ENCODE measurements around the gene VAC14. TPM values are rescaled to one million over a fixed set of nuclear protein-coding genes. Genes with fewer than 3 reads are reported as not detected.

Gene VAC14
- polyA plus RNA-seq, 1 donor from 2014 or later: 8.6 TPM

- no peak overlapping the region for H3K4me3 ChIP-seq (ENCODE audit: low read length)
- no peak overlapping the region for H2AFZ ChIP-seq (ENCODE audit: low read depth, low read length)
- H3K27me3 ChIP-seq (ENCODE audit: insufficient read depth, low read depth, low read length): no peaks in the 10 kb centered on the region
- no peaks in the 10 kb centered on the region for H3K79me2 ChIP-seq (replicated peaks; ENCODE audit: insufficient read depth, low read length)
- no peak for TF ChIP-seq EZH2 (IDR thresholded peaks at IDR 0.05; ENCODE audit: borderline replicate concordance, insufficient read depth, low read length, poor library complexity, severe bottlenecking)
- no peak for TF ChIP-seq SMC3 (conservative IDR thresholded peaks at IDR 0.05; ENCODE audit: poor library complexity)
- TF ChIP-seq MXI1 (conservative IDR thresholded peaks at IDR 0.05; ENCODE audit: poor library complexity, severe bottlenecking): no peak
- no peak for TF ChIP-seq POLR2AphosphoS5 (IDR thresholded peaks at IDR 0.05)
- no peak overlapping the region for H3K4me2 ChIP-seq (ENCODE audit: low read length)
- no peaks in the 10 kb centered on the region for H3K36me3 ChIP-seq (ENCODE audit: insufficient read depth, low read length)
- H3K9me2 ChIP-seq (ENCODE audit: insufficient read depth, low read length): no peaks in the 10 kb centered on the region
- no peak overlapping the region for H3K27ac ChIP-seq (ENCODE audit: low read length)
- H3K9me3 ChIP-seq (ENCODE audit: low read length): no peaks in the 10 kb centered on the region
- H3F3A ChIP-seq (ENCODE audit: insufficient read depth, low read length, poor library complexity, severe bottlenecking): no peaks in the 10 kb centered on the region
- no peaks in the 10 kb centered on the region for H4K20me1 ChIP-seq (ENCODE audit: insufficient read depth)
- H3K9ac ChIP-seq (ENCODE audit: low read length): no peak overlapping the region
Observed at GRCh38 chr16:70788668-70789594, 12.0 kb downstream of the VAC14 start.

- Histone ChIP-seq H3F3A (ENCODE audit: insufficient read depth, low read length, poor library complexity, severe bottlenecking) (no peaks in the 10 kb centered on the region), H3K27me3 (ENCODE audit: insufficient read depth, low read depth, low read length) (no peaks in the 10 kb centered on the region), H3K36me3 (ENCODE audit: insufficient read depth, low read length) (peaks cover 5% of the 10 kb centered on the region), H3K9me2 (ENCODE audit: insufficient read depth, low read length) (no peaks in the 10 kb centered on the region), H4K20me1 (ENCODE audit: insufficient read depth) (no peaks in the 10 kb centered on the region), H3K4me3 (ENCODE audit: low read length) (no peak overlapping the region), H3K27ac (ENCODE audit: low read length) (no peak overlapping the region), H3K9ac (ENCODE audit: low read length) (no peak overlapping the region), H3K4me2 (ENCODE audit: low read length) (no peak overlapping the region), H3K79me2 (replicated peaks; ENCODE audit: insufficient read depth, low read length) (no peaks in the 10 kb centered on the region), H2AFZ (ENCODE audit: low read depth, low read length) (no peak overlapping the region), H3K9me3 (ENCODE audit: low read length) (no peaks in the 10 kb centered on the region)
- TF ChIP-seq MXI1 (conservative IDR thresholded peaks at IDR 0.05; ENCODE audit: poor library complexity, severe bottlenecking): no peak
- no peak for TF ChIP-seq CTCF (IDR thresholded peaks at IDR 0.05; ENCODE audit: poor library complexity, severe bottlenecking)
- TF ChIP-seq EP300 (conservative IDR thresholded peaks at IDR 0.05; ENCODE audit: poor library complexity, severe bottlenecking): no peak
- TF ChIP-seq SMC3 (conservative IDR thresholded peaks at IDR 0.05; ENCODE audit: poor library complexity): no peak
- no peak for TF ChIP-seq POLR2AphosphoS5 (IDR thresholded peaks at IDR 0.05)
- TF ChIP-seq REST (IDR thresholded peaks at IDR 0.05; ENCODE audit: borderline replicate concordance): no peak
- TF ChIP-seq TAF1 (IDR thresholded peaks at IDR 0.05; ENCODE audit: low read depth): no peak
Observed at GRCh38 chr16:70786020-70786755, 14.8 kb downstream of the VAC14 start.
